CD4-positive, alpha-beta T cell treated with Interleukin-10 for 1 hour (primary cell): Measurements from ENCODE around the gene FANCG.

ENCODE experiments used
- DNase-seq: peaks from one replicate; pipeline ENCODE4 v3.0.0-alpha.2; 2020

The FANCG gene

DNA sequence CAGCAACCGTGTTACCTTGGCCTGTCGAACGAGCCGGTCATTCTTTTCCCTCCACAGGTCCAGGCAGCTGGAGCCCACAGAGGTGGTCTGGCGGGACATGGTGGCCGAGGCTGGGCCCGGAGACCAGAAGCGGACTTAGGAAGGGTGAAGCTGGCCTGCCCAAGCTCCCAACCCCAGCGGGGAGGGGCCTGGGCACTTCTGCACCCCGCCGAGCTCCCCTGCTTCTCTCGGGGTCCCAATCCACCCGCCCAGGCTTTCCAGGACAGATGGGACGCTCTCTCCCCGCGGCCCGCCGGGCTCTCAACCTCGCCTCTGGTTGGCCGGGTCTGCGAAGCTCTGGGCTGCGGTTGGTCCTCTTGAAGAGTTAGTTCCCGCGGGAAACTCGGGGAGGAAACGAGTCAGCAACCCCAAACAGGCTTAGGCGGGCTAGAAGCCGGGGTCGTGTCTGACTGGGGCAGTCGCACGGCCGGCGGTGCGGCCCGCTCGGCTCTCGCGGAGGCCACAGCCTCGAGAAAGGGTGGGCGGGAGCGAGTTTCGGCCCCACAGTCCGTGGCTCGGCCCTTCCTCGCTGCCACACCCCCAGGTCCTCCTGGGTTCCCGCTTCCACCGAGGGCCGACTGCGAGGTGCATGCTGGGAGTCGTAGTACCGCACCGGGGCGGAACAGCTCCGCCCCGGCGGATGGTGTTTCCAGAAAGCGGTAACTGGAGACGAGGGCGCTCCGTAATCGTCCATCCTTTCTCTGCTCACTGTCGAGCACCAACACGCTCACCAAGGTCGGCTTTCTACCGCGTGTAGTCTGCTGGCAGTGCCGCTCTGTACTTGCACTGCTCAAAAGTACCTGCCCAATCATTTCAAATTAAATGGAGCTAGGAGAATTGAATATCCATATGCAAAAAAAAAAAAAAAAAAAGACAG is at the start of gene FANCG:
Gene FANCG (minus strand): TSS at position 517 of the 916 bp plus-strand sequence. CDS start 418 bp downstream, at position 99.
- peak; percentile 85 for DNase-seq

GRCh38 chr9:35116898-35117551 is 37.3 kb upstream of the FANCG start:
- DNase-seq, result peak; percentile 93

GRCh38 chr9:35116539-35116897 is 36.8 kb upstream of the FANCG start:
- no peak for DNase-seq

GRCh38 chr9:35115680-35116538 is 36.2 kb upstream of the FANCG start, which contains the start of gene ATOSB:
TSS of gene ATOSB (minus strand) at chr9:35115862. CDS start at chr9:35108274, 7,588 bp downstream.
- DNase-seq, result peak; percentile 94

GRCh38 chr9:35114840-35115628 is 35.3 kb upstream of the FANCG start:
- DNase-seq, result peak; percentile 55

DNA sequence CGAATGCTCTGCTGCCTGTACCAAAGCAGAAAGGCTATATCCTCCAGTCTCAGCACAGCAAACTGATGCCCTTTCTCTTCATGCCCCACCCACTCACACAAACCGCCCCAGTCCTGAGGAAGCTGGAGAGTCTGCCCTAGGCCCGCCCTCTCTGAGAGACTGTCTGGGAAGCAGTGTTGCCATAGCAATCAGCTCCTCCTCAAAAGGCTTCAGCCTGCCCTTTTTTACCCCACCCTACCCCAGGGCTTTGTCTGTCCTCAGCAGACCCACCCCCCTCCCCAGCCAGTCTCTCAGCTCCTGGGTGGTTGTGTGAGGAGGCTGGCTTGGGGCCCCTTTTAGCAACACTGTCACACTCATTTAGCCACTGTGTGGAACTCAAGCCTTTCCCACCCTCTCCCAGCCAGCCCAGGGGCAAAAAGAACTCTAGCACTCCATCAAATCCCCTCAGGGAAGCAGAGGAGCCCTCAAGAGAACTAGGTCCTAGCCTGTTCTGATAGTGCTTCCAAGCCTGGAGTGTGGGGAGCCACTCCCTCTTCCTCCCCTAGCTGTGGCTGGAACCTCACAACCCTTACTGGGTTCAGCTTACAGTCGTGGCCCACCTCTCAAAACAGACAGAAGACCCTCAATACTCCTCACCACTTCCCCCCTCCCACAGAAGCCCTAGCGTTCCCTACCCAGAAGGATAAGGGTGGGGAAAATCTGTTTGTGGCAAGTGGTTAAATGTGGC is 34.5 kb upstream of the FANCG start:
- DNase-seq, result peak; percentile 89

DNA sequence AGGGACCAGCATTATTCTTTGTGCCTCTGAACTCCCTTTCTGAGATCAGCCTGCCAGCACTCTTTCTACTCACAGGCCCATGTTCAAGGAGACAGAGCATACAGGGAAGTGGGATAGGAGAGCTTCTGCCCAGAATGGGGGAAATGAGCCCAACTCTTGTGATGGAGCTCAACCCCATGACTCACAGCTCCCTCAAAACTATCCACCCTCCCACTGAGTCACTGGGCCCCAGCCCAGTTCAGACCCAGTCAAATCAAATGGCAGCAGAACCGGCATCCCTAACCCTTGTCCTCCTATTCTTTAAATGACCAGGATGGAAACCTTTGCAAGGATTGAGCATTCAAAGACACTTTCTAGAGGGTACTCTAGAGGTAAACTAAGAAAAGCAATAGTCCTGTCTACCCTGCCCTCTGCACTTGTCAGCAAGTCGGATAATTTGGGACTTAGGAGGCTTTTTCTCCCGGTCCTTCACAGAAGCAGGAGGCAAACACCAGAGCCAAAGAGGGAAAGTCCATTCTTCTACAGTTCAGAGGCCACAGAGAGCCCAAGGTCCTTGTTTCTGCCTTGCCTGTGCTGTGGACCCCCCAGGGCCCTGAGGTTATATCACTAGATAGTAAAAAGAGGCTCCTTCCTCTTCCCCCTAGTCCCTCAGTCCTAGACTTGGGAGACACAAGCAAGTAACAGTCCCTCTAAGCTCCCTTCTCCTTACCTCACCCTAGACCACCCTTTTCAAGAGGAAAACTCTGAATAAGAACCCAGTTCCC is 32.7 kb upstream of the FANCG start:
- no peak for DNase-seq

GRCh38 chr9:35111001-35111933 is 31.5 kb upstream of the FANCG start:
- DNase-seq, result peak; percentile 98

GRCh38 chr9:35110327-35110761 is 30.6 kb upstream of the FANCG start:
- DNase-seq, result no peak

- no peak for DNase-seq
Measured at GRCh38 chr9:35108946-35109575, 29.3 kb upstream of the FANCG start.

- DNase-seq, result no peak
Measured at GRCh38 chr9:35108461-35108860, 28.7 kb upstream of the FANCG start.

DNA sequence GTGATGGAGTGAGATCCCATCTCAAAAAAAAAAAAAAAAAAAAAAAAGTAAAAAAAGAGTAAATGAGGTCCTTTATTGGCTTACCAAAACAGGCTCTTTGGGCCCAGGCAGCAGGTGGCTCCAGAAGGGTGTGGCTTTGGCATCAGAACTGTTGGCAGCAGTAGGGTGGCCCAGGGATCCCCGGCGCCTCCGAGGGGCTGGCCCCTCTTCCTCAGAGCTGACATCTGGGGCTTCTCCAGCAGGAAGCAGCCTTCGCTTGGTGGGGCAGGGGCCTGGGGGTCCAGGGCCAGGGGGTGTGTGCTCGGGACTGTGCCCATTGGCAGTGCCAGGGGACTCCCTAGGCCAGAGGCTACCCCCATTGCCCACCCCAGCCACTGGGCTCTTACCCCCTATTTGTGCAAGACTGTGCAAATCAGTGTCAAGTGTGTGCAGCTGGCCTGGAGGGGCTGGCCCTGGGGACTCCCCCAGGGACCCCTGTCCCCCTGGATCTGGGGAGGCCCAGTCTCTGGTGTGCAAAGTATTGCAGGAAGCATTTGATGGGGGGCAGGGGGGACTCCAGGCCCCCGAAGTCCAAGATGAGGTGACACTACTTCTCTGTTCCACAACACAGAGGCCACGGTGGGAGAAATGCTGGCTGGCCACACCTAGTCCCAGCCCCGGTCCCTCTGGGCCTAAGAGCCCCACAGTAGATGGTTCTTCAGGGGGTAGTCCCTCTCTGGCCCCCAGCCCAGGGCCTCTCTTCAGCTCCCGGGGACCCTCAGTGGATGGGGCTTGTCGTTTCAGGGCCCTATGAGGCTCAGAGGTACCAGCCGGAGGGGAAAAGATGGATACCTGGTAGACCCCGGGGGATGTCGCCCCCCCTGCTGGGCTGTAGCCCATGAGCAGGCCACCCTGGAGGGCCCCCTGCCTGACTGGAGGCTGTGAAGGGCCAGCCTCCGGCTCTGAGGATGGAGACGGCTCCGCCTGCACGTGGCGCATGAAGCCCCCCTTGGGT is 27.9 kb upstream of the FANCG start:
- DNase-seq, result no peak

DNA sequence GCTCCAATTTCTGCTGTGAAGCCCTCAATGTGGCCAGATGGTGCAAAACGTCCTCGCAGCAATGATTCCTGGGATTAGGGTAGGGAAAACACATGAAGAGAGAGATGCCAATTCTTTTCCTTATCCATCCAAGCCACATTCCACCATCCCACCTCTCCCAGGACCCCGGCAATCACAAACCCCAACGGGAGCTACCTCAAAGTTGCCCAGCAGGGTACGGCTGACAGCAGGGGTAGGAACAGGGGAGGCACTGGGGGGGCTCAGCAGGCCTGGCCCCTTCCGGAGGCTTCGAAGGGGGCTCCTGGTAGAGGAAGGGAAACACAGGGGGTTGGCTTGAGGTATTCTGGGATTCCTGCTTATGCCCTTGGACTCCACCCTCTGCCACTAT is 26.6 kb upstream of the FANCG start:
- DNase-seq, result no peak

DNA sequence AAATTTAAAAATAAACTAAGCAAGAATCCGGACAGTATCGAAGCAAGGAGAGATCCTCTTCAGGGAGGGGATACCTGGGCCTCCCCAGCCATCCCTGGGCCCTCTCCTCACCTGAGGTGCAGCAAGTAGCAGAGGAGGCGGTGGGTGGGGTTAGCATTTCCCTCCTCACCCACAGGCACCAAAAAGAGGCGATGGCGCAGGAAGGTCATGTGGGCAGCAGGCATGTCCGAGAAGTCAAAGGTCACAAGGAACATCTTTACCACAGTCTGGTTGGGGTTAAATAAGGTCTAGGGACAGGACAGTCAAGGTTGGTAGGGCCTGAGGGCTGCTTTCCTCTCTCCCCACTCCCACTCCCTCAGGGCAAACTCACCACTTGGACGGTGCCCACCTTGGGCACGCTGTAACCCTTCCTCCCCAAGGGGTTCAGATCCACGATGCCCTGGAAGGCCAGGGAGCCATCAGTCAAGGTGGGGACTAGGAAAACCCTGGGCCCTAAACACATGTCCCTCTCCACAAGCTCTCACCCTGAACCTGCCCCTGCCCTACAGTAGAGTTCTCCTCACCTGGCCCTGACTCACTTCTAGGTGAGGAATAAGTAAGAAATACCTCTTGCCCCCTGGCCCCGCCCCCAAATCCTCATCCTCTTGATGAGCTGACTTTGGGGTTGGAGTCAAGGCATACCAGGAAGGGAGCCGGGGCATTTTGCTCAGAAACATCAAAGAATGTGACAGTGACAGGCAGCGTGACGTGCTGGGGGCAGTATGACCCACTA is 26.0 kb upstream of the FANCG start:
- DNase-seq, result no peak

GRCh38 chr9:35105126-35105525 is 25.4 kb upstream of the FANCG start:
- no peak for DNase-seq

- DNase-seq, result no peak
Measured at GRCh38 chr9:35104586-35104985, 24.8 kb upstream of the FANCG start.

- no peak for DNase-seq
Measured at GRCh38 chr9:35103660-35104191, 24.0 kb upstream of the FANCG start.
